Right lobe of liver (tissue), 4 donors: ENCODE measurements around the gene ZBTB9.

Experiments
- CTCF ChIP-seq, 4 donors: fragments of 200-600 bp in 3 of 4; fragments of 450-650 bp in 1 of 4; IDR thresholded peaks; one replicate each; pipeline versions ENCODE4 v1.5.1 to v1.8.0; 2016 to 2022; ENCODE audit warnings: antibody characterized with exemption in 4 of 4, mild to moderate bottlenecking in 2 of 4
- POLR2A ChIP-seq: fragments of 450-650 bp; IDR thresholded peaks from one replicate; pipeline ENCODE4 v1.6.1; 2017; ENCODE audit warnings: antibody characterized with exemption, mild to moderate bottlenecking
- donor health status: DM: no; HTN: no; CAD: no.
- donor health status: DM: no; HTN: no; CAD: no.
- donor health status: DM: no; HTN: yes; CAD: no.

- TF ChIP-seq CTCF (IDR thresholded peaks at IDR 0.05) (no peak), POLR2A (no peak)
These were observed 30.6 kb upstream of the ZBTB9 start for GRCh38 chr6:33423777-33424176.
